TTC549 (cell line): Measurements from ENCODE around the gene SDF4.

ENCODE experiments used
- FAIRE-seq: peaks from 2 replicates; lab custom pipeline; 2012; peaks lifted over from hg19 to GRCh38; lab: Jason Lieb, UNC

Gene SDF4

GRCh38 chr1:1231400-1232207 lies at the start of gene SDF4:
Gene SDF4, minus strand, starts transcription at chr1:1232001. Its CDS starts 3,229 bp downstream, at chr1:1228772.
- FAIRE-seq, result no peak

- no peak for FAIRE-seq
Observed at GRCh38 chr1:1280782-1281481, 49.1 kb upstream of the SDF4 start.

- FAIRE-seq, result no peak
Observed at GRCh38 chr1:1279028-1279427, 47.2 kb upstream of the SDF4 start.

DNA sequence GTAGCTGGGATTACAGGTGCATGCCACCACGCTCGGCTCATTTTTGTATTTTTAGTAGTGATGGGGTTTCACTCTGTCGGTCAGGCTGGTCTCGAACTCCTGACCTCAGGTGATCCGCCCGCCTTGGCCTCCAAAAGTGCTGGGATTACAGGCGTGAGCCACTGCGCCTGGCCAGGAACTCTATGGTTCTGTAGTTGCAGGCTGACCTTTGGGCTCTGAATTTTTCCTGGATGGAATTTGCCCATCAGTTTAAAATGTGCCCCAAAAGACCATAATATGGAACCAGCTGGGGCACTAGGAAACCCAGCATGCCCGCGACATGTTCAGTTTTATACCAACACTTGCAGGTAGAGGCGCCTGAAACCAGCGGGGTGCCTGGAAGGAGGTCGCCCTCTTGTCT lies 46.8 kb upstream of the SDF4 start:
- no peak for FAIRE-seq

GRCh38 chr1:1275836-1276235 lies 44.0 kb upstream of the SDF4 start:
- FAIRE-seq, result no peak

DNA sequence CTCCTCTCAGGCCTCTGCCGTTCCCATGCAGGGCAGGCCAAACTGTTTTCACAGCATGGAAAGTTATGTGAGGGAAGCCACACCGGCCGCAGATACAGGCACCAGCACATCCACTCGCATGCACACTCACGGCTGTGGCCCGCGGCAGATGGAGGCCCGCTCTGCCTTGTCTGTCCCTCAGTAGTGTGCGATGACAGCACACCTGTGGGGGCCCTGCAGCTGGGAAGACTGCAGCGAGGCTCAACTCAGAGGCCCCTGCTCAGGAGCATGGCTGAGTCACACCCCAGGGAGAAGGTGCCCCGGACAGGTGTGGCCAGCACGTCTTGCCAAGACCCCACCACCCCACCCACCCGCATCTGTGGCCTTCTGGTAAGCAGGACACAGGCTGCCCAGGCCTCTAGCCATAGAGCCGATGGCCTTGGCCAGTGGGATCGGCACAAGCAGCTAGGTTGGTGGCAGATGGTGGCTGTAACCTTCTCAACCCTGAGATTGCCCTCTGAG lies 43.2 kb upstream of the SDF4 start:
- no peak for FAIRE-seq

GRCh38 chr1:1274299-1274930 lies 42.6 kb upstream of the SDF4 start:
- no peak for FAIRE-seq

GRCh38 chr1:1273512-1274298 lies 41.9 kb upstream of the SDF4 start, which contains the start of gene UBE2J2:
Gene UBE2J2, minus strand, starts transcription at chr1:1273854. Its CDS starts 5,862 bp downstream, at chr1:1267992.
- FAIRE-seq, result no peak

GRCh38 chr1:1273209-1273511 lies 41.4 kb upstream of the SDF4 start:
- no peak for FAIRE-seq

GRCh38 chr1:1272341-1273208 lies 40.8 kb upstream of the SDF4 start:
- FAIRE-seq, result no peak

DNA sequence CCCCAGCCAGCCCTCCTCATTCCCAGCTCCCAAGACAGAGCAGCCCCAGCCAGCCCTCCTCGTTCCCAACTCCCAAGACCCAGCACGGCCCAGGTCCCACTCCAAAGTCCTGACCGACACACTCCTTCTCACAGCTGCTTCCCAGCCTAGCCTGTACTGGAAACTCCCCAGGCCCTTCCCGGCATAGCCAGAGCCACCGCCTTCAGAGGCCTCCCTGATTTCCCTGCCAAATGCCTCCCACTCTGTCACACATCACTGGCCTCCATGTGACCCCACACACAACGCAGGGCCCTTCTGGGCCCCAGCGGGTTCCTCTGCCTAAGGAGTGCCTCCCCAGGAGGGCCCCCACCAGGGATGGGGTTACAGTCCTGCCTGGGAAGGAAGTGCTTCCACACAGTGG lies 39.0 kb upstream of the SDF4 start:
- no peak for FAIRE-seq

DNA sequence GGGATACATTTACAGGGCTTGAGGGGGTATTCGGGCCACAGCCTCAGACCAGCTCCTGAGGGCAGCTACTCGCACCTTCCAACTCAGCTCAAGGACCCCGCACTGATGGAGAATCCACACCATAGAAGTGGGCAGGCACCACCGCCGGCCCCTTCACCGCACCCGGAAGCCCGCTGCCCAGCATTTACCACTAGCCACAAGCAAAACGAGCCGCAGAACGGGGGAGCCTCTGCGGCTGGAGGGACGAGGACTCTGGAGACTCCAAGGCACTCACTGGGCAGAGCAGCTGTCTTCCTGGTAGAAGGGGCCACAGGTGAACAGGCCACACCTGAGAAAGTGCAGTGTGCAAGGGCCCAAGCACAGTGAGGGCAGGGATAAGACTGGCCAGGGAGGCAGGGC lies 36.5 kb upstream of the SDF4 start:
- no peak for FAIRE-seq

- FAIRE-seq, result no peak
Observed at GRCh38 chr1:1267488-1268283, 35.9 kb upstream of the SDF4 start.

GRCh38 chr1:1264868-1265272 lies 33.1 kb upstream of the SDF4 start:
- no peak for FAIRE-seq

GRCh38 chr1:1264026-1264425 lies 32.2 kb upstream of the SDF4 start:
- FAIRE-seq, result no peak

DNA sequence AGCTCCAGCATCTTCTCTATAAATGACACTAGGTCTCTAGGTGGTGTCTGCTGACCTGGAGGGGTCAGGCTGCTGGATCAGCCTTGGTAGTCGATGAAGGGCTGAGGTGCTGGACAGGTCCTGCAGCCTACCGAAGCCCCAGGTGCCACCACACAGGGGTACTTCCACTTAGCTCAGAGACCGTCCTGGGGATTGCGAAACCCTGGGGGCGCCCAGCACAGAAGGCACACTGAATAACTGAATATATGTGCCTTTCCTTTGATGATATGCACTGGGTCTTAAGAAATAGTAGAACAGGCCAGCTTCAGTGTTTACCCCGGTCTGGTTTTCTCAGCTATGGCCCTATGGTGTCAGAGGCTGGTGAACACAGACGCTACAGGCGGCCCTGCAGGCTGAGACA lies 31.0 kb upstream of the SDF4 start:
- FAIRE-seq, result no peak

DNA sequence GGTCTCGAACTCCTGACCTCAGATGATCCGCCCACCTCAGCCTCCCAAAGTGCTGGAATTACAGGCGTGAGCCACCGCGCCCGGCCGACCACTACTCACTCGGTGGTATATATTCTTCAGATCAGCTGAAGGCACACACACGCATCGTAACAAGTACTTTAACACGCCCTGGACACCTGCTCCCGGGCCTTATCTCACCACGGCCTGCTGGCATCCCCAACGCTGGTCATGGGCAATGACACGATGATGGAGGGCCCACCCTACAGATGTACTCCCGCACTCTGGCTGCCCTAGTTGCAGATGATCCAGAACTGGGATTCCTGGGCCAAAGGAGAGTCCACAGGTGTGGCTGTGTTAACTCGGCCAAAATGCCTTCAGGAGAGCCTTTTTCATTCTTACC lies 30.3 kb upstream of the SDF4 start:
- no peak for FAIRE-seq

GRCh38 chr1:1260843-1261560 lies 29.2 kb upstream of the SDF4 start:
- FAIRE-seq, result no peak

DNA sequence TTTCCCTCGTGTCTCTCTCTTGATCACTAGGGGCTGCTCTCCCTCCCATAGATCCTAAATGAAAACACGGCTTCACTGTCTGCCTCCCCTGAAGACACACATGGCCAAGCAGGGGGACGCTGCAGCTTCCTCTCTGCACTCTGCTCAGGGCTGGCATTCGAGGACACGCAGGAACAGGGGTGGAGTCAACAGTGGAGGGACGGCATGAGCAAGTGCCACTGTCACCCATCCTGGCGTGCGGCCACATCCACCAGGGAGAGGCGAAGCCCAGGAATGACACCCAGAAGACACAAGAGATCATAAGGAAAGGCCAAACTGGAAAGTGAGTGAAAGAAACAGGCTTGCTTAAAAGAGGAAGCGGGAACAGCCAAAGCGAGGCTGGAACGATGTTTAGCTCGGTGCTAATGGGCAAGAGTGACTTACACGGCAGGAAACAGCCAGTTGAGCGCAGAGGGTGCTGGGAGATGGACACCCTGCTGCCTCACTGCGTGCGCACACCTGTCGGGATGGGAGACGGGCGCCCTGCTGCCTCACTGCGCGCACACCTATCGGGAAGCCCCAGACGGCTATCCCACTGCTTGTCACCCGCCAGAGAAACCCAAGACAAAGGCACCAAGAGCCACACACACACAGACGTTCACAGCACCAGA lies 28.3 kb upstream of the SDF4 start:
- FAIRE-seq, result no peak
